K562 (cell line): ENCODE results near the gene CORO6. TPM values are rescaled to one million over a fixed set of nuclear protein-coding genes. Genes with fewer than 3 reads are reported as not detected.

Experiments used
- ATAC-seq: fragments of 200-7000 bp; cut with Tn5 transposase; 3 replicates; pipeline ENCODE4 v1.9.1; 2020; ENCODE audit warnings: moderate library complexity
- BruUV-seq: library from RNA; stranded (reverse); fragments of 400-500 nt; replicated peaks from 2 replicates; lab custom pipeline; 2021; lab: Mats Ljungman, UMichigan
- CTCF ChIA-PET: fragments of 300-600 bp; formaldehyde crosslinking; extraction: SDS; loops from one replicate; lab custom pipeline; 2021; ENCODE audit warnings: low intra/inter-chr PET ratio; lab: Yijun Ruan, JAX
- POLR2A ChIA-PET: fragments of 300-600, 350-650 bp; sonication (Branson Sonifier 250); formaldehyde crosslinking; extraction: SDS; loops from one replicate; lab custom pipeline; 2021; ENCODE audit warnings: antibody characterized with exemption, inconsistent platforms; lab: Yijun Ruan, JAX
- DNase-seq, 4 experiments: peaks; one replicate each; pipeline versions ENCODE4 v3.0.0 to v3.0.0-alpha.2; 2011 to 2018; ENCODE audit warnings: low spot score in 3 of 4, mixed read lengths in 3 of 4; ENCODE audit errors: extremely low read depth in 1 of 4
- FAIRE-seq: peaks from 2 replicates; lab custom pipeline; 2011; peaks lifted over from hg19 to GRCh38; lab: Jason Lieb, UNC
- H2AFZ ChIP-seq: 2 replicates; pipeline ENCODE4 v1.6.0; 2011; ENCODE audit warnings: low read depth, low read length, control low read depth, inconsistent platforms
- H3K27ac ChIP-seq: fragments of 200-600 bp; 3 replicates; pipeline ENCODE4 v1.8.0; 2011; ENCODE audit warnings: low read depth, mild to moderate bottlenecking, control low read depth, inconsistent platforms, low read length, moderate library complexity, mixed read lengths; ENCODE audit errors: extremely low read depth
- H3K27me3 ChIP-seq, 2 experiments: fragments of 300-600 bp in 1 of 2; 2 replicates in 1 of 2; 3 replicates in 1 of 2; pipeline versions ENCODE4 v1.6.0 to v1.8.0; 2011; ENCODE audit warnings: inconsistent platforms in 2 of 2, low read length in 2 of 2, mild to moderate bottlenecking in 1 of 2, mixed read lengths in 1 of 2, moderate library complexity in 1 of 2; ENCODE audit not compliant: control insufficient read depth in 2 of 2, insufficient read depth in 2 of 2
- H3K36me3 ChIP-seq: fragments of 300-600 bp; 3 replicates; pipeline ENCODE4 v1.8.0; 2011; ENCODE audit warnings: mild to moderate bottlenecking, low read length, inconsistent platforms; ENCODE audit not compliant: control insufficient read depth, insufficient read depth
- H3K4me1 ChIP-seq, 2 experiments: fragments of 200-600 bp in 1 of 2; replicated peaks in 1 of 2; 2 replicates in 1 of 2; 3 replicates in 1 of 2; pipeline versions ENCODE4 v1.5.1 to v1.8.0; 2011; ENCODE audit warnings: inconsistent platforms in 2 of 2, low read length in 2 of 2, mild to moderate bottlenecking in 1 of 2, mixed read lengths in 1 of 2, moderate library complexity in 1 of 2; ENCODE audit not compliant: control insufficient read depth in 2 of 2, insufficient read depth in 2 of 2
- H3K4me2 ChIP-seq: 2 replicates; pipeline ENCODE4 v1.6.1; 2011; ENCODE audit warnings: low read length, control low read depth, inconsistent platforms, mixed read lengths; ENCODE audit not compliant: insufficient read depth
- H3K4me3 ChIP-seq: fragments of 200-600 bp; sonication (generic), shearing (Covaris generic); 2 replicates; pipeline ENCODE4 v1.5.1; 2016; ENCODE audit warnings: control low read depth, inconsistent platforms
- H3K79me2 ChIP-seq: fragments of 200-600 bp; 3 replicates; pipeline ENCODE4 v1.8.0; 2011; ENCODE audit warnings: low read length, inconsistent platforms; ENCODE audit not compliant: control insufficient read depth, insufficient read depth
- H3K9ac ChIP-seq, 2 experiments: 2 replicates each; pipeline versions ENCODE4 v1.6.0 to v1.6.1; 2011; ENCODE audit warnings: low read depth in 2 of 2, low read length in 2 of 2, control low read depth in 1 of 2, inconsistent platforms in 1 of 2, mild to moderate bottlenecking in 1 of 2, mixed read lengths in 1 of 2; ENCODE audit not compliant: insufficient read depth in 1 of 2
- H3K9me1 ChIP-seq: one replicate; pipeline ENCODE4 v1.6.0; 2011; ENCODE audit warnings: inconsistent platforms, mild to moderate bottlenecking, low read length, moderate library complexity; ENCODE audit not compliant: control insufficient read depth, insufficient read depth
- H3K9me3 ChIP-seq: replicated peaks from 2 replicates; pipeline ENCODE4 v1.5.1; 2011; ENCODE audit warnings: low read depth, low read length, inconsistent platforms; ENCODE audit not compliant: control insufficient read depth, insufficient read depth
- H4K20me1 ChIP-seq: replicated peaks from 2 replicates; pipeline ENCODE4 v1.6.1; 2011; ENCODE audit warnings: low read length, inconsistent platforms, mixed read lengths; ENCODE audit not compliant: control insufficient read depth, insufficient read depth
- C11orf30 ChIP-seq: fragments of 450-650 bp; IDR thresholded peaks from 2 replicates; pipeline ENCODE4 v1.6.1; 2016; ENCODE audit warnings: low read depth, mild to moderate bottlenecking
- HDAC8 ChIP-seq: fragments of 450-650 bp; IDR thresholded peaks from 2 replicates; pipeline ENCODE4 v1.6.1; 2016; ENCODE audit warnings: mild to moderate bottlenecking, missing genetic modification characterization, moderate library complexity, missing compliant biosample characterization
- MAFG ChIP-seq: fragments of 450-650 bp; conservative IDR thresholded peaks from 2 replicates; pipeline ENCODE4 v1.6.1; 2016; ENCODE audit warnings: missing genetic modification characterization, missing compliant biosample characterization
- RBBP5 ChIP-seq: fragments of 200-600 bp; sonication (generic); IDR thresholded peaks from 2 replicates; pipeline ENCODE4 v1.6.1; 2012; ENCODE audit warnings: borderline replicate concordance, mild to moderate bottlenecking, low read length, control low read depth, inconsistent platforms; ENCODE audit not compliant: insufficient read depth, poor library complexity, severe bottlenecking
- TSHZ1 ChIP-seq: fragments of 250-450 bp; sonication (Bioruptor Pico); IDR thresholded peaks from 2 replicates; pipeline ENCODE4 v1.4.0; 2020; ENCODE audit warnings: mild to moderate bottlenecking, moderate library complexity
- ZNF316 ChIP-seq: fragments of 450-650 bp; IDR thresholded peaks from 2 replicates; pipeline ENCODE4 v1.6.1; 2016
- ZSCAN29 ChIP-seq: fragments of 450-650 bp; IDR thresholded peaks from 2 replicates; pipeline ENCODE4 v1.6.1; 2017
- WGBS: fragments of 100-300 bp; shearing (Covaris generic); methylation state at CpG from one replicate; pipeline ENCODE4 v1.1.6; 2016; ENCODE audit warnings: low coverage, mixed read lengths; ENCODE audit not compliant: insufficient coverage; ENCODE audit errors: missing lambda C conversion rate; 5-methylcytosine and 5-hydroxymethylcytosine counted together
- in situ Hi-C: fragments of 300-500 bp; cut with MboI; formaldehyde crosslinking; loops from 4 replicates; pipeline ENCODE4 v1.15.0; 2018; ENCODE audit warnings: inconsistent platforms, mixed read lengths
- intact Hi-C: fragments of 100-400 bp; cut with micrococcal nuclease; formaldehyde crosslinking; loops from 2 replicates; pipeline ENCODE4 v1.14.2; 2022
- polyA plus RNA-seq, 8 experiments: library from polyadenylated mRNA; depleted of rRNA in 4 of 8; stranded (reverse) in 5 of 8; unstranded in 3 of 8; fragments of >200 nt; fragmentation: Nextera tagmentation in 2 of 8; fragmentation: Illumina TruSeq in 1 of 8; extraction: Ambion mirVana in 2 of 8; extraction: Trizol in 1 of 8; gene quantifications; 2 replicates each; pipeline versions ENCODE4 v1.2.1 to v1.2.3, GENCODE V29; 2011 to 2014; ENCODE audit warnings: inconsistent platforms in 1 of 8, missing spikeins in 1 of 8
- total RNA-seq, 7 experiments: library from RNA; depleted of rRNA in 6 of 7; stranded (reverse); fragments of >200 nt in 6 of 7; fragmentation: Illumina TruSeq in 2 of 7; extraction: Trizol in 2 of 7; gene quantifications; 2 replicates each; pipeline versions ENCODE4 v1.2.1 to v1.2.3, GENCODE V29; 2011 to 2021; ENCODE audit warnings: low replicate concordance in 1 of 7

The CORO6 gene
- total and polyA plus RNA-seq, 9 of the 15 experiments (the other 6 are each of a cell fraction or from before 2014, with no cell fraction given) = 0.04 to 11.9 (median 2.4) TPM

- no peak for DNase-seq
- no peak for FAIRE-seq
- no peak overlapping the region for H3K9ac ChIP-seq
- no peaks in the 10 kb centered on the region for H4K20me1 ChIP-seq
- ChIA-PET CTCF (no interaction called here), POLR2A (interaction anchor here (0.6 to 3.6 kb wide), 5 partner anchors 11 to 281 kb away, joined by 3 to 25 read pairs (median 4); partner anchors contain the start of gene NUFIP2)
- no peaks in the 10 kb centered on the region for H3K27me3 ChIP-seq
- no peaks in the 10 kb centered on the region for H3K9me3 ChIP-seq
- H3K9me1 ChIP-seq = peaks cover 3% of the 10 kb centered on the region
- no peak overlapping the region for H2AFZ ChIP-seq
- intact Hi-C loops = no loop called here
- no peak overlapping the region for H3K4me3 ChIP-seq
- peak; percentile 44; the same call in 1 of the 2 replicates for TF ChIP-seq C11orf30
- TF ChIP-seq RBBP5 = no peak
- 0 out of 2 replicates have a peak, but pooled peaks have one; percentile 48 for TF ChIP-seq ZNF316
- TF ChIP-seq HDAC8 (tag) = no peak
- TF ChIP-seq TSHZ1 (CRISPR knock-in tag) = no peak
- TF ChIP-seq MAFG (tag) = peak; percentile 20; the same call in 1 of the 2 replicates
- TF ChIP-seq ZSCAN29 = no peak
- H3K27ac ChIP-seq = no peak overlapping the region
- no peak for ATAC-seq
- in situ Hi-C loops = no loop called here
- peaks cover 0 to 50% of the 10 kb centered on the region in 2 experiments; a peak in 2 of 5 replicates for H3K4me1 ChIP-seq
- H3K79me2 ChIP-seq = no peaks in the 10 kb centered on the region
- BruUV-seq = no TSS peak
- WGBS = 90% methylated on average over 16 of the region's 17 CpGs
- H3K4me2 ChIP-seq = no peak overlapping the region
- H3K36me3 ChIP-seq = peaks cover 54% of the 10 kb centered on the region; the same call in 2 of the 3 replicates
Measured at GRCh38 chr17:29574732-29575510, 47.8 kb downstream of the CORO6 start.
